HG03159 (cell line): ENCODE data around the gene SLC25A12.
"Not testable (repeated sequence)": the region's sequence is repeated elsewhere in the genome, so short reads cannot be mapped to it uniquely, and the experiment has no call there.

Experiments
- ATAC-seq: cut with Tn5 transposase; IDR thresholded peaks from one replicate; pipeline ENCODE4 v1.9.1; 2021; ENCODE audit warnings: mild to moderate bottlenecking, moderate library complexity; ENCODE audit not compliant: unreplicated experiment

The SLC25A12 gene

GRCh38 chr2:171792157-171792556 is 101.9 kb downstream of the SLC25A12 start:
- ATAC-seq, result no peak

- no peak for ATAC-seq
Observed at GRCh38 chr2:171791361-171791760, 102.7 kb downstream of the SLC25A12 start.

- no peak for ATAC-seq
Observed at GRCh38 chr2:171789956-171790355, 104.1 kb downstream of the SLC25A12 start.

GRCh38 chr2:171788316-171788993 is 105.6 kb downstream of the SLC25A12 start:
- no peak for ATAC-seq

- no peak for ATAC-seq
Observed at GRCh38 chr2:171787333-171788072, 106.5 kb downstream of the SLC25A12 start.

GRCh38 chr2:171785450-171785849 is 108.6 kb downstream of the SLC25A12 start:
- ATAC-seq, result no peak

GRCh38 chr2:171778515-171778914 is 115.5 kb downstream of the SLC25A12 start:
- ATAC-seq, result no peak

GRCh38 chr2:171774581-171774980 is 119.5 kb downstream of the SLC25A12 start:
- not testable (repeated sequence) for ATAC-seq

GRCh38 chr2:171772373-171772772 is 121.7 kb downstream of the SLC25A12 start:
- ATAC-seq, result no peak

GRCh38 chr2:171771463-171771862 is 122.6 kb downstream of the SLC25A12 start:
- ATAC-seq, result no peak

- no peak for ATAC-seq
Observed at GRCh38 chr2:171763602-171764001, 130.4 kb downstream of the SLC25A12 start.

- no peak for ATAC-seq
Observed at GRCh38 chr2:171762879-171763573, 131.0 kb downstream of the SLC25A12 start.

GRCh38 chr2:171761176-171761575 is 132.9 kb downstream of the SLC25A12 start:
- ATAC-seq, result not testable (repeated sequence)

- ATAC-seq, result not testable (repeated sequence)
Observed at GRCh38 chr2:171758762-171759161, 135.3 kb downstream of the SLC25A12 start.

- ATAC-seq, result no peak
Observed at GRCh38 chr2:171754254-171754939, 139.6 kb downstream of the SLC25A12 start.

- ATAC-seq, result no peak
Observed at GRCh38 chr2:171747371-171747770, 146.7 kb downstream of the SLC25A12 start.

GRCh38 chr2:171745806-171746205 is 148.2 kb downstream of the SLC25A12 start:
- ATAC-seq, result no peak

GRCh38 chr2:171745141-171745540 is 148.9 kb downstream of the SLC25A12 start:
- ATAC-seq, result no peak

- ATAC-seq, result no peak
Observed at GRCh38 chr2:171742760-171743159, 151.3 kb downstream of the SLC25A12 start.

GRCh38 chr2:171741189-171741588 is 152.9 kb downstream of the SLC25A12 start:
- no peak for ATAC-seq
